Endodermal cell (in vitro differentiated cells): ENCODE data around the gene TTLL5. TPM values are rescaled to one million over a fixed set of nuclear protein-coding genes. Genes with fewer than 3 reads are reported as not detected.

ENCODE experiments used
- DNase-seq: peaks from one replicate; pipeline ENCODE4 v3.0.0-alpha.2; 2017
- H3K27ac ChIP-seq: 2 replicates; pipeline ENCODE4 v1.5.1; 2013; ENCODE audit warnings: mild to moderate bottlenecking, low read depth, low read length, moderate library complexity
- H3K27me3 ChIP-seq: 2 replicates; pipeline ENCODE4 v1.6.1; 2013; ENCODE audit warnings: mild to moderate bottlenecking, low read length, moderate library complexity; ENCODE audit not compliant: insufficient read depth, control insufficient read depth, poor library complexity, severe bottlenecking
- H3K36me3 ChIP-seq: 2 replicates; pipeline ENCODE4 v1.7.0; 2013; ENCODE audit warnings: mild to moderate bottlenecking, low read length, moderate library complexity; ENCODE audit not compliant: control insufficient read depth, insufficient read depth
- H3K4me1 ChIP-seq: one replicate; pipeline ENCODE4 v1.7.0; 2013; ENCODE audit warnings: low read length; ENCODE audit not compliant: control insufficient read depth, insufficient read depth
- H3K4me3 ChIP-seq: 2 replicates; pipeline ENCODE4 v1.5.1; 2013; ENCODE audit warnings: mild to moderate bottlenecking, low read length, moderate library complexity
- H3K9ac ChIP-seq: 2 replicates; pipeline ENCODE4 v1.6.1; 2013; ENCODE audit warnings: mild to moderate bottlenecking, low read length, moderate library complexity; ENCODE audit not compliant: poor library complexity, severe bottlenecking; ENCODE audit errors: extremely low read depth
- H3K9me3 ChIP-seq: 2 replicates; pipeline ENCODE4 v1.6.1; 2013; ENCODE audit warnings: mild to moderate bottlenecking, low read length, moderate library complexity; ENCODE audit not compliant: control insufficient read depth
- H3K27ac Mint-ChIP-seq: 2 replicates; pipeline ENCODE4 v1.8.0; 2020; ENCODE audit warnings: mixed read lengths
- H3K27me3 Mint-ChIP-seq: 2 replicates; pipeline ENCODE4 v1.8.0; 2021; ENCODE audit warnings: mild to moderate bottlenecking, mixed read lengths; ENCODE audit not compliant: insufficient read depth
- H3K36me3 Mint-ChIP-seq: 2 replicates; pipeline ENCODE4 v1.8.0; 2020; ENCODE audit warnings: low read depth, mixed read lengths
- H3K4me1 Mint-ChIP-seq: 2 replicates; pipeline ENCODE4 v1.8.0; 2020; ENCODE audit warnings: mixed read lengths
- H3K4me3 Mint-ChIP-seq: 2 replicates; pipeline ENCODE4 v1.8.0; 2020; ENCODE audit warnings: mild to moderate bottlenecking, moderate library complexity, mixed read lengths
- H3K9me3 Mint-ChIP-seq: 2 replicates; pipeline ENCODE4 v1.8.0; 2020; ENCODE audit warnings: mild to moderate bottlenecking, mixed read lengths
- CTCF ChIP-seq: fragments of 200-600 bp; sonication (generic); conservative IDR thresholded peaks from 2 replicates; pipeline ENCODE4 v1.5.0; 2021; ENCODE audit warnings: antibody characterized with exemption, mild to moderate bottlenecking
- WGBS, 2 experiments: methylation state at CpG; one replicate each; pipeline versions ENCODE4 v1.1.5 to v1.1.7; 2013; ENCODE audit warnings: missing lambda C conversion rate in 2 of 2, mixed read lengths in 1 of 2; ENCODE audit not compliant: insufficient coverage in 1 of 2, insufficient read length in 1 of 2; 5-methylcytosine and 5-hydroxymethylcytosine counted together
- total RNA-seq, 2 donors: library from RNA; stranded (reverse); fragmentation: NEBNext Ultra II Directional in 1 of 2; extraction: Animal tissue kit (Norgen Biotek cat#: 25700) in 1 of 2; gene quantifications; 2 replicates in 1 of 2; 3 replicates in 1 of 2; pipeline ENCODE4 v1.2.1, GENCODE V29; 2021

The TTLL5 gene
- total RNA-seq, 2 donors from 2014 or later, result 50.5 to 54.2 TPM

GRCh38 chr14:75752086-75752485 lies 91.0 kb downstream of the TTLL5 start:
- peaks cover 52% of the 10 kb centered on the region for H3K36me3 Mint-ChIP-seq
- WGBS, 2 experiments, result 96 to 98% methylated on average over 3 of the region's 3 CpGs
- TF ChIP-seq CTCF, result no peak

GRCh38 chr14:75752907-75753594 lies 92.0 kb downstream of the TTLL5 start:
- no peak overlapping the region for H3K27ac Mint-ChIP-seq
- no peaks in the 10 kb centered on the region for H3K9me3 ChIP-seq
- H3K4me3 ChIP-seq, result no peak overlapping the region
- no peaks in the 10 kb centered on the region for H3K4me1 ChIP-seq
- no peak overlapping the region for H3K9ac ChIP-seq
- no peak overlapping the region for H3K4me3 Mint-ChIP-seq
- peaks cover 47% of the 10 kb centered on the region for H3K36me3 Mint-ChIP-seq
- no peaks in the 10 kb centered on the region for H3K27me3 ChIP-seq
- DNase-seq, result no peak
- 94 to 100% methylated on average over 1 to 4 of the region's 4 CpGs for WGBS, 2 experiments
- peaks cover 40% of the 10 kb centered on the region for H3K36me3 ChIP-seq
- no peak overlapping the region for H3K27ac ChIP-seq
- no peak for TF ChIP-seq CTCF
- no peaks in the 10 kb centered on the region for H3K9me3 Mint-ChIP-seq
- H3K4me1 Mint-ChIP-seq, result peaks cover 5% of the 10 kb centered on the region
- H3K27me3 Mint-ChIP-seq, result no peaks in the 10 kb centered on the region

More at GRCh38 chr14:75752086-75752485, 91.0 kb downstream of the TTLL5 start:
- Histone ChIP-seq H3K27ac (no peak overlapping the region), H3K9me3 (peaks cover under 1% of the 10 kb centered on the region), H3K27me3 (no peaks in the 10 kb centered on the region), H3K4me3 (no peak overlapping the region), H3K9ac (no peak overlapping the region), H3K36me3 (peaks cover 48% of the 10 kb centered on the region), H3K4me1 (no peaks in the 10 kb centered on the region)
- H3K4me3 Mint-ChIP-seq, result no peak overlapping the region
- H3K27ac Mint-ChIP-seq, result peak overlapping the region; percentile 19
- peaks cover 5% of the 10 kb centered on the region for H3K4me1 Mint-ChIP-seq
- peaks cover 6% of the 10 kb centered on the region for H3K9me3 Mint-ChIP-seq
- DNase-seq, result no peak
- no peaks in the 10 kb centered on the region for H3K27me3 Mint-ChIP-seq

- Histone ChIP-seq H3K4me3 (no peak overlapping the region), H3K4me1 (no peaks in the 10 kb centered on the region), H3K27ac (no peak overlapping the region), H3K36me3 (peaks cover 40% of the 10 kb centered on the region), H3K9me3 (no peaks in the 10 kb centered on the region), H3K9ac (no peak overlapping the region), H3K27me3 (no peaks in the 10 kb centered on the region)
- H3K27me3 Mint-ChIP-seq, result no peaks in the 10 kb centered on the region
- no peak overlapping the region for H3K27ac Mint-ChIP-seq
- peaks cover 47% of the 10 kb centered on the region for H3K36me3 Mint-ChIP-seq
- peaks cover 1% of the 10 kb centered on the region for H3K4me1 Mint-ChIP-seq
- DNase-seq, result no peak
- no peaks in the 10 kb centered on the region for H3K9me3 Mint-ChIP-seq
- 93 to 100% methylated on average over 2 to 4 of the region's 4 CpGs for WGBS, 2 experiments
- H3K4me3 Mint-ChIP-seq, result no peak overlapping the region
- no peak for TF ChIP-seq CTCF
Measured at GRCh38 chr14:75753696-75754095, 92.7 kb downstream of the TTLL5 start.
